Esophagus squamous epithelium (tissue), 5 donors: ENCODE data around the gene IL21. TPM values are rescaled to one million over a fixed set of nuclear protein-coding genes. Genes with fewer than 3 reads are reported as not detected.

Experiments
- DNase-seq: peaks from one replicate; lab custom pipeline; 2025; lab: John Stamatoyannopoulos, UW
- H3K27ac ChIP-seq, 4 donors: fragments of 200-600 bp; sonication (generic); one replicate each; pipeline ENCODE4 v1.5.1; 2016 to 2019; ENCODE audit warnings: mild to moderate bottlenecking in 1 of 4
- H3K27me3 ChIP-seq, 4 donors: fragments of 200-600 bp; sonication (generic); 1 replicate in 3 of 4; 2 replicates in 1 of 4; pipeline versions ENCODE4 v1.5.1 to v1.6.0; 2017 to 2021; ENCODE audit warnings: antibody characterized with exemption in 1 of 4
- H3K36me3 ChIP-seq, 3 donors: fragments of 200-600 bp; sonication (generic); one replicate each; pipeline ENCODE4 v1.5.1; 2016 to 2019
- H3K4me1 ChIP-seq, 3 donors: fragments of 200-600 bp; sonication (generic); one replicate each; pipeline ENCODE4 v1.5.1; 2017 to 2019
- H3K4me3 ChIP-seq, 4 donors: fragments of 200-600 bp; sonication (generic); 1 replicate in 3 of 4; 2 replicates in 1 of 4; pipeline ENCODE4 v1.5.1; 2016 to 2019; ENCODE audit warnings: mild to moderate bottlenecking in 2 of 4, moderate library complexity in 1 of 4
- H3K9me3 ChIP-seq, 3 donors: fragments of 200-600 bp; sonication (generic); one replicate each; pipeline ENCODE4 v1.5.1; 2016 to 2019
- CTCF ChIP-seq, 6 experiments: fragments of 450-650 bp in 4 of 6; fragments of 200-600 bp in 2 of 6; sonication (generic) in 2 of 6; IDR thresholded peaks; one replicate each; pipeline ENCODE4 v1.5.1; 2016 to 2019; ENCODE audit warnings: antibody characterized with exemption in 6 of 6, mild to moderate bottlenecking in 4 of 6, moderate library complexity in 4 of 6
- POLR2A ChIP-seq, 4 donors: fragments of 450-650 bp; IDR thresholded peaks; one replicate each; pipeline ENCODE4 v1.6.1; 2017; ENCODE audit warnings: antibody characterized with exemption in 4 of 4, mild to moderate bottlenecking in 4 of 4, moderate library complexity in 3 of 4
- WGBS, 2 donors: methylation state at CpG; one replicate each; pipeline ENCODE4 v1.1.5; 2018; 5-methylcytosine and 5-hydroxymethylcytosine counted together
- intact Hi-C: fragments of 100-400 bp; cut with DNase I; formaldehyde crosslinking; loops from one replicate; pipeline ENCODE4 v1.15.0; 2022
- total RNA-seq, 4 donors: library from RNA; depleted of rRNA; stranded (reverse); fragments of >200 nt; gene quantifications; one replicate each; pipeline ENCODE4 v1.1.0, GENCODE V29; 2016
- donor health status: DM: yes; HTN: yes; CAD: no.

IL21 gene
- total RNA-seq, 4 donors from 2014 or later = 0.66 TPM; not detected in 3

GRCh38 chr4:122602277-122603142, 18.4 kb downstream of the IL21 start:
- no peaks in the 10 kb centered on the region for H3K4me1 ChIP-seq
- no peak for DNase-seq
- H3K4me3 ChIP-seq = no peak overlapping the region
- WGBS, 2 donors = 26 to 32% methylated on average over 13 of the region's 13 CpGs
- no peaks in the 10 kb centered on the region for H3K9me3 ChIP-seq
- TF ChIP-seq POLR2A (IDR thresholded peaks at IDR 0.05) (no peak), CTCF (IDR thresholded peaks at IDR 0.05) (peak in 3 of 6 experiments; percentile 13 to 23 (median 18))
- no peak overlapping the region for H3K27ac ChIP-seq
- no peaks in the 10 kb centered on the region for H3K36me3 ChIP-seq
- H3K27me3 ChIP-seq = peaks cover 0 to 21% (median 0%) of the 10 kb centered on the region in 4 donors
- intact Hi-C loops = loop anchor here (5.0 to 10.0 kb wide), 2 partner anchors 115 to 332 kb away; no protein-coding TSS in a partner anchor

GRCh38 chr4:122591196-122591595, 29.7 kb downstream of the IL21 start:
- no peaks in the 10 kb centered on the region for H3K27me3 ChIP-seq
- intact Hi-C loops = no loop called here
- no peaks in the 10 kb centered on the region for H3K4me1 ChIP-seq
- no peak for DNase-seq
- H3K4me3 ChIP-seq = no peak overlapping the region
- TF ChIP-seq POLR2A (IDR thresholded peaks at IDR 0.05) = no peak
- TF ChIP-seq CTCF (IDR thresholded peaks at IDR 0.05) = no peak
- H3K36me3 ChIP-seq = no peaks in the 10 kb centered on the region
- H3K9me3 ChIP-seq = no peaks in the 10 kb centered on the region
- WGBS, 2 donors = 69 to 76% methylated on average over 2 of the region's 2 CpGs
- no peak overlapping the region for H3K27ac ChIP-seq

- intact Hi-C loops = no loop called here
- 64 to 73% methylated on average over 3 to 4 of the region's 4 CpGs for WGBS, 2 donors
- H3K9me3 ChIP-seq = no peaks in the 10 kb centered on the region
- no peaks in the 10 kb centered on the region for H3K36me3 ChIP-seq
- no peak for DNase-seq
- no peak overlapping the region for H3K27ac ChIP-seq
- no peak overlapping the region for H3K4me3 ChIP-seq
- no peak for TF ChIP-seq POLR2A (IDR thresholded peaks at IDR 0.05)
- TF ChIP-seq CTCF (IDR thresholded peaks at IDR 0.05) = no peak
- H3K27me3 ChIP-seq = no peaks in the 10 kb centered on the region
- peaks cover 0 to 10% (median 7%) of the 10 kb centered on the region in 3 donors for H3K4me1 ChIP-seq
Observed at GRCh38 chr4:122588453-122589238, 32.2 kb downstream of the IL21 start.

GRCh38 chr4:122584519-122584918, 36.3 kb downstream of the IL21 start:
- H3K4me3 ChIP-seq = no peak overlapping the region
- intact Hi-C loops = no loop called here
- no peak overlapping the region for H3K27ac ChIP-seq
- no peaks in the 10 kb centered on the region for H3K9me3 ChIP-seq
- TF ChIP-seq POLR2A (IDR thresholded peaks at IDR 0.05) = no peak
- TF ChIP-seq CTCF (IDR thresholded peaks at IDR 0.05) = no peak
- DNase-seq = no peak
- 0 to 9% methylated on average over 1 of the region's 1 CpG for WGBS, 2 donors
- H3K36me3 ChIP-seq = no peaks in the 10 kb centered on the region
- H3K27me3 ChIP-seq = no peaks in the 10 kb centered on the region
- peaks cover 0 to 10% (median 7%) of the 10 kb centered on the region in 3 donors for H3K4me1 ChIP-seq

GRCh38 chr4:122583906-122584305, 37.0 kb downstream of the IL21 start:
- Histone ChIP-seq H3K27ac (no peak overlapping the region), H3K36me3 (no peaks in the 10 kb centered on the region), H3K9me3 (no peaks in the 10 kb centered on the region), H3K4me3 (no peak overlapping the region), H3K4me1 (peaks cover 0 to 10% (median 7%) of the 10 kb centered on the region in 3 donors), H3K27me3 (no peaks in the 10 kb centered on the region)
- no peak for TF ChIP-seq CTCF (IDR thresholded peaks at IDR 0.05)
- TF ChIP-seq POLR2A (IDR thresholded peaks at IDR 0.05) = no peak
- no peak for DNase-seq
- 47 to 59% methylated on average over 4 to 5 of the region's 6 CpGs for WGBS, 2 donors
- intact Hi-C loops = no loop called here
